HG02610 (cell line): ENCODE data around the gene TGFB1.
A peak's percentile ranks its signal among the peaks of the same experiment; 100 is the strongest.
"Not testable (repeated sequence)": the region's sequence is repeated elsewhere in the genome, so short reads cannot be mapped to it uniquely, and the experiment has no call there.

ENCODE experiments used
- ATAC-seq: cut with Tn5 transposase; IDR thresholded peaks from one replicate; pipeline ENCODE4 v1.9.1; 2021; ENCODE audit warnings: mild to moderate bottlenecking, moderate library complexity; ENCODE audit not compliant: unreplicated experiment

TGFB1 gene

GRCh38 chr19:41304706-41305483 is 48.8 kb downstream of the TGFB1 start:
- no peak for ATAC-seq

- ATAC-seq: no peak
Observed at GRCh38 chr19:41303954-41304353, 49.8 kb downstream of the TGFB1 start.

GRCh38 chr19:41302624-41303351 is 50.9 kb downstream of the TGFB1 start:
- peak; percentile 46 for ATAC-seq

GRCh38 chr19:41300555-41300954 is 53.2 kb downstream of the TGFB1 start:
- ATAC-seq: no peak

GRCh38 chr19:41299755-41300089 is 54.0 kb downstream of the TGFB1 start:
- ATAC-seq: no peak

GRCh38 chr19:41299046-41299754 is 54.5 kb downstream of the TGFB1 start:
- no peak for ATAC-seq

- peak; percentile 23 for ATAC-seq
Observed at GRCh38 chr19:41298348-41298964, 55.3 kb downstream of the TGFB1 start.

- ATAC-seq: peak; percentile 74
Observed at GRCh38 chr19:41297628-41298347, 55.9 kb downstream of the TGFB1 start.

GRCh38 chr19:41296433-41296871 is 57.3 kb downstream of the TGFB1 start:
- no peak for ATAC-seq

- no peak for ATAC-seq
Observed at GRCh38 chr19:41295499-41295898, 58.2 kb downstream of the TGFB1 start.

- no peak for ATAC-seq
Observed at GRCh38 chr19:41294393-41294792, 59.3 kb downstream of the TGFB1 start.

- ATAC-seq: not testable (repeated sequence)
Observed at GRCh38 chr19:41289814-41290213, 63.9 kb downstream of the TGFB1 start.

- no peak for ATAC-seq
Observed at GRCh38 chr19:41288673-41289530, 64.8 kb downstream of the TGFB1 start.
